SU-DHL-6 (cell line): ENCODE measurements around the gene PTPRQ.

ENCODE experiments used
- H2AFZ ChIP-seq: fragments of 200-600 bp; sonication (generic); 2 replicates; pipeline ENCODE4 v1.6.1; 2014; ENCODE audit warnings: low read depth, mild to moderate bottlenecking, moderate library complexity, mixed read lengths, antibody characterized with exemption, low read length; ENCODE audit not compliant: severe bottlenecking
- H3F3A ChIP-seq: fragments of 200-600 bp; shearing (Covaris generic); 2 replicates; pipeline ENCODE4 v1.6.0; 2016; ENCODE audit warnings: antibody characterized with exemption, mild to moderate bottlenecking; ENCODE audit not compliant: insufficient read depth
- H3K27ac ChIP-seq: fragments of 200-600 bp; sonication (generic); 2 replicates; pipeline ENCODE4 v1.5.1; 2016; ENCODE audit warnings: low read depth, mild to moderate bottlenecking, low read length, moderate library complexity, mixed read lengths
- H3K27me3 ChIP-seq: fragments of 200-600 bp; sonication (generic), shearing (Covaris generic); 2 replicates; pipeline ENCODE4 v1.6.0; 2014; ENCODE audit warnings: mild to moderate bottlenecking, low read length
- H3K36me3 ChIP-seq: fragments of 200-600 bp; sonication (generic); 2 replicates; pipeline ENCODE4 v1.6.1; 2014; ENCODE audit warnings: mild to moderate bottlenecking, low read length, mixed read lengths
- H3K4me2 ChIP-seq: fragments of 300-600, 200-600 bp; shearing (Covaris generic), sonication (generic); 2 replicates; pipeline ENCODE4 v1.6.0; 2014; ENCODE audit warnings: low read length, low read depth, mild to moderate bottlenecking; ENCODE audit not compliant: poor library complexity, severe bottlenecking
- H3K4me3 ChIP-seq: fragments of 200-600 bp; sonication (generic); 2 replicates; pipeline ENCODE4 v1.5.1; 2014; ENCODE audit warnings: antibody characterized with exemption, low read length, mild to moderate bottlenecking, mixed read lengths; ENCODE audit not compliant: insufficient read depth, poor library complexity, severe bottlenecking
- H3K79me2 ChIP-seq: fragments of 200-600 bp; sonication (generic); 2 replicates; pipeline ENCODE4 v1.6.1; 2014; ENCODE audit warnings: mild to moderate bottlenecking, low read length, moderate library complexity; ENCODE audit not compliant: insufficient read depth
- H3K9ac ChIP-seq: fragments of 200-600 bp; sonication (generic); 2 replicates; pipeline ENCODE4 v1.7.0; 2014; ENCODE audit warnings: mild to moderate bottlenecking, low read length
- H3K9me2 ChIP-seq: fragments of 200-600 bp; sonication (generic); replicated peaks from 2 replicates; pipeline ENCODE4 v1.6.1; 2014; ENCODE audit warnings: low read length; ENCODE audit not compliant: insufficient read depth
- H3K9me3 ChIP-seq: fragments of 200-600 bp; sonication (generic); 2 replicates; pipeline ENCODE4 v1.6.1; 2014; ENCODE audit warnings: low read length, mixed read lengths; ENCODE audit not compliant: insufficient read depth
- H4K20me1 ChIP-seq: fragments of 200-600 bp; sonication (generic); 2 replicates; pipeline ENCODE4 v1.6.1; 2014; ENCODE audit warnings: low read depth, mild to moderate bottlenecking, antibody characterized with exemption, low read length, moderate library complexity, mixed read lengths
- EZH2phosphoT487 ChIP-seq: fragments of 200-600 bp; sonication (generic), shearing (Covaris generic); conservative IDR thresholded peaks from 2 replicates; pipeline ENCODE4 v1.6.1; 2018; ENCODE audit warnings: mild to moderate bottlenecking, antibody characterized with exemption, low read length, moderate library complexity, mixed read lengths
- TF ChIP-seq, protein P1 (sequence below): fragments of 200-600 bp; sonication (generic); IDR thresholded peaks from one replicate; pipeline ENCODE4 v1.5.1; 2017; ENCODE audit warnings: antibody characterized with exemption, mild to moderate bottlenecking, low read length, moderate library complexity; ENCODE audit not compliant: insufficient read depth, poor library complexity, severe bottlenecking

PTPRQ gene

GRCh38 chr12:80556566-80556965, 112.5 kb downstream of the PTPRQ start:
- Histone ChIP-seq H3K27me3 (no peaks in the 10 kb centered on the region), H3K9ac (no peak overlapping the region), H4K20me1 (no peaks in the 10 kb centered on the region), H3K27ac (no peak overlapping the region), H3F3A (no peaks in the 10 kb centered on the region), H3K36me3 (no peaks in the 10 kb centered on the region), H3K79me2 (no peaks in the 10 kb centered on the region), H2AFZ (no peak overlapping the region), H3K4me2 (no peak overlapping the region), H3K9me3 (no peaks in the 10 kb centered on the region), H3K9me2 (no peaks in the 10 kb centered on the region), H3K4me3 (no peak overlapping the region)
- no peak for TF ChIP-seq EZH2phosphoT487
- TF ChIP-seq, protein P1, sequence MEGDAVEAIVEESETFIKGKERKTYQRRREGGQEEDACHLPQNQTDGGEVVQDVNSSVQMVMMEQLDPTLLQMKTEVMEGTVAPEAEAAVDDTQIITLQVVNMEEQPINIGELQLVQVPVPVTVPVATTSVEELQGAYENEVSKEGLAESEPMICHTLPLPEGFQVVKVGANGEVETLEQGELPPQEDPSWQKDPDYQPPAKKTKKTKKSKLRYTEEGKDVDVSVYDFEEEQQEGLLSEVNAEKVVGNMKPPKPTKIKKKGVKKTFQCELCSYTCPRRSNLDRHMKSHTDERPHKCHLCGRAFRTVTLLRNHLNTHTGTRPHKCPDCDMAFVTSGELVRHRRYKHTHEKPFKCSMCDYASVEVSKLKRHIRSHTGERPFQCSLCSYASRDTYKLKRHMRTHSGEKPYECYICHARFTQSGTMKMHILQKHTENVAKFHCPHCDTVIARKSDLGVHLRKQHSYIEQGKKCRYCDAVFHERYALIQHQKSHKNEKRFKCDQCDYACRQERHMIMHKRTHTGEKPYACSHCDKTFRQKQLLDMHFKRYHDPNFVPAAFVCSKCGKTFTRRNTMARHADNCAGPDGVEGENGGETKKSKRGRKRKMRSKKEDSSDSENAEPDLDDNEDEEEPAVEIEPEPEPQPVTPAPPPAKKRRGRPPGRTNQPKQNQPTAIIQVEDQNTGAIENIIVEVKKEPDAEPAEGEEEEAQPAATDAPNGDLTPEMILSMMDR = no peak

DNA sequence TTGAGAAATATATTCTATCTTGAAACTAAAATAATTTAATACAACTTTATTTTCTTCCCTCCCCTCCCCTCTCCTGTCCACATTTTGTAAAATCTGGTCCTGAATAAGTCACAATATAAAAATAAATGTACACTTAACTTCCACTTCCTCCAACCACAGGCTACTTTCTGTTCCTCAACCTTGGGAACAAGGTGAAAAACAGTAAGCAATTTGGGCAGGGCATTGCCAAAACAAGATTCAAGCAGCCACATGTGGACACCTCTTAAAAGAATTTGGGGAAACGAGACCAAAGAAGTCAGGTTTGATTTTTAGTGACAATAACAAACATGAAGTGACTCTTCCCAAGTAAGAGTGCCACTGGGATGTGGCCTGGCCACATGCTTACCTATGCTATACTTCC, 115.7 kb downstream of the PTPRQ start:
- no peak overlapping the region for H3K4me3 ChIP-seq
- H3K9me2 ChIP-seq = no peaks in the 10 kb centered on the region
- no peak overlapping the region for H3K9ac ChIP-seq
- H3F3A ChIP-seq = no peaks in the 10 kb centered on the region
- H3K27me3 ChIP-seq = no peaks in the 10 kb centered on the region
- no peaks in the 10 kb centered on the region for H3K9me3 ChIP-seq
- no peak overlapping the region for H2AFZ ChIP-seq
- TF ChIP-seq, protein P1 = no peak
- no peak for TF ChIP-seq EZH2phosphoT487
- H4K20me1 ChIP-seq = no peaks in the 10 kb centered on the region
- no peaks in the 10 kb centered on the region for H3K79me2 ChIP-seq
- H3K27ac ChIP-seq = no peak overlapping the region
- H3K36me3 ChIP-seq = no peaks in the 10 kb centered on the region
- H3K4me2 ChIP-seq = no peak overlapping the region

- Histone ChIP-seq H3K4me2 (no peak overlapping the region), H3K9me3 (no peaks in the 10 kb centered on the region), H3F3A (no peaks in the 10 kb centered on the region), H3K27me3 (no peaks in the 10 kb centered on the region), H4K20me1 (no peaks in the 10 kb centered on the region), H3K4me3 (no peak overlapping the region), H3K79me2 (no peaks in the 10 kb centered on the region), H3K9me2 (no peaks in the 10 kb centered on the region), H2AFZ (no peak overlapping the region), H3K27ac (no peak overlapping the region), H3K36me3 (no peaks in the 10 kb centered on the region), H3K9ac (no peak overlapping the region)
- no peak for TF ChIP-seq EZH2phosphoT487
- TF ChIP-seq, protein P1 = no peak
Observed at GRCh38 chr12:80565271-80565670, 121.2 kb downstream of the PTPRQ start.

- no peaks in the 10 kb centered on the region for H4K20me1 ChIP-seq
- TF ChIP-seq, protein P1 = no peak
- no peak for TF ChIP-seq EZH2phosphoT487
- no peak overlapping the region for H2AFZ ChIP-seq
- no peak overlapping the region for H3K9ac ChIP-seq
- no peak overlapping the region for H3K27ac ChIP-seq
- no peaks in the 10 kb centered on the region for H3K79me2 ChIP-seq
- H3K36me3 ChIP-seq = no peaks in the 10 kb centered on the region
- H3K9me2 ChIP-seq = no peaks in the 10 kb centered on the region
- H3K4me2 ChIP-seq = no peak overlapping the region
- H3F3A ChIP-seq = no peaks in the 10 kb centered on the region
- no peak overlapping the region for H3K4me3 ChIP-seq
- H3K9me3 ChIP-seq = no peaks in the 10 kb centered on the region
- no peaks in the 10 kb centered on the region for H3K27me3 ChIP-seq
Observed at GRCh38 chr12:80567401-80567800, 123.4 kb downstream of the PTPRQ start.
